KBM-7 (cell line): ENCODE data around the gene ZNF568.

ENCODE experiments used
- DNase-seq: peaks from one replicate; pipeline ENCODE4 v3.0.0-alpha.2; 2015
- in situ Hi-C: fragments of 300-500 bp; cut with MboI; formaldehyde crosslinking; loops from 2 replicates; pipeline ENCODE4 v1.14.3; 2020; ENCODE audit warnings: low sequenced_read_pairs, low pct_unique_long_range_greater_than_20kb, mixed read lengths

The ZNF568 gene

GRCh38 chr19:36915992-36916830 is at the start of gene ZNF568, which contains the start of gene ZNF829:
TSS of gene ZNF568 (plus strand) at chr19:36916332. CDS start at chr19:36922771, 6,439 bp downstream.
TSS of gene ZNF829 (minus strand) at chr19:36916291. CDS start at chr19:36915167, 1,124 bp downstream.
- DNase-seq, result no peak
- in situ Hi-C loops, result no loop called here

GRCh38 chr19:36876993-36877938 is 38.9 kb upstream of the ZNF568 start:
- DNase-seq, result peak; percentile 12
- in situ Hi-C loops, result no loop called here

- in situ Hi-C loops, result no loop called here
- no peak for DNase-seq
These were observed 24.3 kb upstream of the ZNF568 start for GRCh38 chr19:36891768-36892357.

- in situ Hi-C loops, result no loop called here
- DNase-seq, result no peak
These were observed 21.2 kb upstream of the ZNF568 start for GRCh38 chr19:36894849-36895383.

GRCh38 chr19:36898422-36898821 is 17.7 kb upstream of the ZNF568 start:
- DNase-seq, result no peak
- in situ Hi-C loops, result no loop called here

GRCh38 chr19:36916991-36917390 is 859 bp downstream of the ZNF568 start:
- DNase-seq, result no peak
- in situ Hi-C loops, result no loop called here

- in situ Hi-C loops, result no loop called here
- DNase-seq, result no peak
These were observed 2.0 kb downstream of the ZNF568 start for GRCh38 chr19:36918090-36918489.

GRCh38 chr19:36931684-36932083 is 15.6 kb downstream of the ZNF568 start:
- in situ Hi-C loops, result no loop called here
- DNase-seq, result no peak

- DNase-seq, result peak; percentile 49
- in situ Hi-C loops, result no loop called here
These were observed 23.0 kb downstream of the ZNF568 start for GRCh38 chr19:36939153-36939552.

GRCh38 chr19:36950335-36951119 is 34.4 kb downstream of the ZNF568 start:
- peak; percentile 4 for DNase-seq
- in situ Hi-C loops, result no loop called here

GRCh38 chr19:36962346-36962745 is 46.2 kb downstream of the ZNF568 start:
- in situ Hi-C loops, result no loop called here
- DNase-seq, result no peak

- DNase-seq, result no peak
- in situ Hi-C loops, result no loop called here
These were observed 47.1 kb downstream of the ZNF568 start for GRCh38 chr19:36963280-36963679.

- in situ Hi-C loops, result no loop called here
- DNase-seq, result no peak
These were observed 56.4 kb downstream of the ZNF568 start for GRCh38 chr19:36972571-36972970.

GRCh38 chr19:36973021-36973843 is 57.1 kb downstream of the ZNF568 start:
- no peak for DNase-seq
- in situ Hi-C loops, result no loop called here

GRCh38 chr19:36973844-36974195 is 57.7 kb downstream of the ZNF568 start:
- in situ Hi-C loops, result no loop called here
- DNase-seq, result no peak

- no peak for DNase-seq
- in situ Hi-C loops, result no loop called here
These were observed 70.0 kb downstream of the ZNF568 start for GRCh38 chr19:36986131-36986530.

- DNase-seq, result no peak
- in situ Hi-C loops, result no loop called here
These were observed 70.5 kb downstream of the ZNF568 start for GRCh38 chr19:36986601-36987000.

GRCh38 chr19:36987091-36987490 is 71.0 kb downstream of the ZNF568 start:
- no peak for DNase-seq
- in situ Hi-C loops, result no loop called here
